ENCODE measurements around the gene FRK.

The FRK gene

DNA sequence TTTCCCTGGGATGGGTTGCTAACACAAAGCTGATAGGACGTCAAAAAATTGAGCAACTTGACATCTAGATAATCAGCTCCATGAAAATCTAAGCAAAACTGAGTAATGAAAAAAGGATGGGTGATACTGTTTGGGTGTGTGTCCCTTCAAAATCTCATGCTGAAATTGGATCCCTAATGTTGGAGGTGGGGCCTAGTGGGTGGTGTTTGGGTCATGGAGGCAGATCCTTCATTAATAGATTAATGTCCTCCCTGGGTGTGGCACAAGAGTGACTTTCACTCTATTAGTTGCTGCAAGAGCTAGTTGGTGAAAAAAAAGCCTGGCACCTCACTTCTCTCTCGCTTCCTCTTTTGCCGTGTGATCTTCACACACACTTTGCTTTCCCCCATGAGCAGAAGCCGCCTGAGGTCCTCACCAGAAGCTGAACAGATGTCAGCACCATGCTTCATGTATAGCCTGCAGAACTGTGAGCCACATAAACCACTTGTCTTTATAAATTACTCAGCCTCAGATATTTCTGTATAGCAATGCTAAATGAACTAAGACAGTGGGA lies 160.9 kb downstream of the FRK start:
- Mint-ChIP-seq H3K27ac (no peak overlapping the region), H3K27me3 (ENCODE audit: low read depth, poor library complexity) (no peaks in the 10 kb centered on the region), H3K4me1 (no peaks in the 10 kb centered on the region), H3K4me3 (no peak overlapping the region), H3K36me3 (ENCODE audit: low read depth) (no peaks in the 10 kb centered on the region), H3K9me3 (no peaks in the 10 kb centered on the region)
- no peak for DNase-seq
- TF ChIP-seq, protein P1, sequence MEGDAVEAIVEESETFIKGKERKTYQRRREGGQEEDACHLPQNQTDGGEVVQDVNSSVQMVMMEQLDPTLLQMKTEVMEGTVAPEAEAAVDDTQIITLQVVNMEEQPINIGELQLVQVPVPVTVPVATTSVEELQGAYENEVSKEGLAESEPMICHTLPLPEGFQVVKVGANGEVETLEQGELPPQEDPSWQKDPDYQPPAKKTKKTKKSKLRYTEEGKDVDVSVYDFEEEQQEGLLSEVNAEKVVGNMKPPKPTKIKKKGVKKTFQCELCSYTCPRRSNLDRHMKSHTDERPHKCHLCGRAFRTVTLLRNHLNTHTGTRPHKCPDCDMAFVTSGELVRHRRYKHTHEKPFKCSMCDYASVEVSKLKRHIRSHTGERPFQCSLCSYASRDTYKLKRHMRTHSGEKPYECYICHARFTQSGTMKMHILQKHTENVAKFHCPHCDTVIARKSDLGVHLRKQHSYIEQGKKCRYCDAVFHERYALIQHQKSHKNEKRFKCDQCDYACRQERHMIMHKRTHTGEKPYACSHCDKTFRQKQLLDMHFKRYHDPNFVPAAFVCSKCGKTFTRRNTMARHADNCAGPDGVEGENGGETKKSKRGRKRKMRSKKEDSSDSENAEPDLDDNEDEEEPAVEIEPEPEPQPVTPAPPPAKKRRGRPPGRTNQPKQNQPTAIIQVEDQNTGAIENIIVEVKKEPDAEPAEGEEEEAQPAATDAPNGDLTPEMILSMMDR (IDR thresholded peaks at IDR 0.05): no peak

DNA sequence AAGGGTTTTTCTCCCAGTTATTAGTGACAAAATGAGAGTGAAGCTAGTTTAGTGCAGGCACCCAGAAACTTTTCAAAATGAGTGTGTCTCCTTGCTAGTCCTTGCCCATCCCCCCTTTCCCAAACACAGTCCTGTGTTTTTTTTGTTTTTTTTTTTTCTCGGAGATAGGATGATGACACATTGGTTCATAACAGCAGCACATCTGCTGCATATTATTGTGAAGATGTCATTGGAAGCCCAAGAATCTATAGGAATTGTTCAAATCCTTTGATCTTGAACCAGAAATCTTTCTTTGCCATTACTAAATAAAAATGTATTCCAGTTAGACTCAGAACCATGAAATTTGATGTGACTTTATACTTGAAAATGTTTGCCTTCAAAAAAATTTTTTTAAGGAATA lies 162.4 kb downstream of the FRK start:
- Mint-ChIP-seq H3K9me3 (no peaks in the 10 kb centered on the region), H3K4me3 (no peak overlapping the region), H3K4me1 (no peaks in the 10 kb centered on the region), H3K27ac (no peak overlapping the region), H3K27me3 (ENCODE audit: low read depth, poor library complexity) (peaks cover 4% of the 10 kb centered on the region), H3K36me3 (ENCODE audit: low read depth) (no peaks in the 10 kb centered on the region)
- DNase-seq: no peak
- TF ChIP-seq, protein P1 (IDR thresholded peaks at IDR 0.05): no peak

DNA sequence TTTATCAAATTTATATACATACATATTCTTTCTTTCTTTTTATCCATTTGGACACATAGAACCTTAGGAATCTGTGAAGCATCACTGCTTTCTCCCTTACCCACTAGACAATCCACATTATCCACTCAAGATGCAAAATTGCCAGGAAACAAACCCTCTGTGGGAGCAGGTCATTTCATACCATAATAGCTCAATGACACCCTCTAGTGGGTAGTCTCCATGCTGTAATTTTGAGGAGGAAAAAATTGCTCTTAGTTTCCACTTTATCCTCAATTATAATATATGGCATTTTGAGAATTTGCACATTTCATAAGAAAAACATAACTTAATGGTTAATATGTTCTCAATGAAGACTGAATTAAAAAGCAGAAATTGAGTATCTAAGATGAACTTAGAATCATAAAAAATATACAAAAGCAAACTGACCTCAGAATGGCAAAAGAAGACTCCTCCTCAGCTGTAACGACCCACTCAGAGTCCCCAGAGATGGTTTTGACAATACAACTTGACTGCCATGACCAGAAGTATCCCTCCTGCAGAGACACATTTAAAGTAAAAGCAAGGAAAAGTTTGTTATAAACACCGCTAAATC lies 164.1 kb downstream of the FRK start:
- H3K27me3 Mint-ChIP-seq (ENCODE audit: low read depth, poor library complexity): peaks cover 4% of the 10 kb centered on the region
- no peaks in the 10 kb centered on the region for H3K4me1 Mint-ChIP-seq
- DNase-seq: peak; percentile 23
- H3K27ac Mint-ChIP-seq: no peak overlapping the region
- TF ChIP-seq, protein P1 (IDR thresholded peaks at IDR 0.05): peak; percentile 78
- no peak overlapping the region for H3K4me3 Mint-ChIP-seq
- H3K36me3 Mint-ChIP-seq (ENCODE audit: low read depth): no peaks in the 10 kb centered on the region
- H3K9me3 Mint-ChIP-seq: no peaks in the 10 kb centered on the region

GRCh38 chr6:115894426-115894992 lies 166.2 kb downstream of the FRK start:
- H3K36me3 Mint-ChIP-seq (ENCODE audit: low read depth): no peaks in the 10 kb centered on the region
- no peaks in the 10 kb centered on the region for H3K9me3 Mint-ChIP-seq
- no peak overlapping the region for H3K4me3 Mint-ChIP-seq
- peaks cover 6% of the 10 kb centered on the region for H3K4me1 Mint-ChIP-seq
- no peak for DNase-seq
- peaks cover 4% of the 10 kb centered on the region for H3K27me3 Mint-ChIP-seq (ENCODE audit: low read depth, poor library complexity)
- TF ChIP-seq, protein P1 (IDR thresholded peaks at IDR 0.05): no peak
- H3K27ac Mint-ChIP-seq: no peak overlapping the region

GRCh38 chr6:115891750-115892149 lies 168.9 kb downstream of the FRK start:
- H3K36me3 Mint-ChIP-seq (ENCODE audit: low read depth): no peaks in the 10 kb centered on the region
- H3K27ac Mint-ChIP-seq: no peak overlapping the region
- H3K4me3 Mint-ChIP-seq: no peak overlapping the region
- H3K4me1 Mint-ChIP-seq: peaks cover 10% of the 10 kb centered on the region
- TF ChIP-seq, protein P1 (IDR thresholded peaks at IDR 0.05): no peak
- no peak for DNase-seq
- H3K27me3 Mint-ChIP-seq (ENCODE audit: low read depth, poor library complexity): peaks cover 4% of the 10 kb centered on the region
- H3K9me3 Mint-ChIP-seq: no peaks in the 10 kb centered on the region

Measured in nephron progenitor cell (in vitro differentiated cells).